Astrocyte (in vitro differentiated cells and primary cell): ENCODE results near the gene ENTPD2. TPM values are rescaled to one million over a fixed set of nuclear protein-coding genes. Genes with fewer than 3 reads are reported as not detected.

Experiments used
- DNase-seq: peaks from one replicate; pipeline ENCODE4 v3.0.0-alpha.2; 2010; ENCODE audit warnings: low read depth
- FAIRE-seq: peaks from 2 replicates; lab custom pipeline; 2011; peaks lifted over from hg19 to GRCh38; lab: Jason Lieb, UNC
- H2AFZ ChIP-seq: 2 replicates; pipeline ENCODE4 v1.6.0; 2012; ENCODE audit warnings: low read depth, low read length, inconsistent platforms
- H3K27ac ChIP-seq: 2 replicates; pipeline ENCODE4 v1.5.1; 2011; ENCODE audit warnings: low read depth, low read length, inconsistent platforms
- H3K27me3 ChIP-seq: 2 replicates; pipeline ENCODE4 v1.6.0; 2011; ENCODE audit warnings: low read length, inconsistent platforms; ENCODE audit not compliant: insufficient read depth
- H3K36me3 ChIP-seq: 2 replicates; pipeline ENCODE4 v1.5.1; 2011; ENCODE audit warnings: low read length, inconsistent platforms; ENCODE audit not compliant: insufficient read depth
- H3K4me1 ChIP-seq: 2 replicates; pipeline ENCODE4 v1.5.1; 2011; ENCODE audit warnings: low read length, inconsistent platforms; ENCODE audit not compliant: insufficient read depth
- H3K4me2 ChIP-seq: 2 replicates; pipeline ENCODE4 v1.6.0; 2012; ENCODE audit warnings: low read length, inconsistent platforms
- H3K4me3 ChIP-seq: 2 replicates; pipeline ENCODE4 v1.5.1; 2011; ENCODE audit warnings: low read depth, mild to moderate bottlenecking, low read length, inconsistent platforms; ENCODE audit not compliant: insufficient read depth
- H3K79me2 ChIP-seq: 2 replicates; pipeline ENCODE4 v1.6.0; 2012; ENCODE audit warnings: mild to moderate bottlenecking, low read length, inconsistent platforms; ENCODE audit not compliant: insufficient read depth
- H3K9ac ChIP-seq: 2 replicates; pipeline ENCODE4 v1.6.0; 2012; ENCODE audit warnings: mild to moderate bottlenecking, low read length, inconsistent platforms
- H3K9me3 ChIP-seq: 2 replicates; pipeline ENCODE4 v1.5.1; 2012; ENCODE audit warnings: low read depth, mild to moderate bottlenecking, low read length, inconsistent platforms; ENCODE audit not compliant: insufficient read depth
- H4K20me1 ChIP-seq: 2 replicates; pipeline ENCODE4 v1.6.0; 2012; ENCODE audit warnings: low read length, inconsistent platforms; ENCODE audit not compliant: insufficient read depth
- H3K27ac Mint-ChIP-seq: one replicate; pipeline ENCODE4 v1.8.0; 2021; ENCODE audit warnings: mild to moderate bottlenecking, mixed read lengths; ENCODE audit not compliant: unreplicated experiment
- H3K27me3 Mint-ChIP-seq: one replicate; pipeline ENCODE4 v1.8.0; 2021; ENCODE audit warnings: low read depth, mixed read lengths; ENCODE audit not compliant: unreplicated experiment
- H3K36me3 Mint-ChIP-seq: one replicate; pipeline ENCODE4 v1.8.0; 2021; ENCODE audit warnings: low read depth, mixed read lengths; ENCODE audit not compliant: unreplicated experiment
- H3K4me1 Mint-ChIP-seq: one replicate; pipeline ENCODE4 v1.8.0; 2021; ENCODE audit warnings: low read depth, mixed read lengths; ENCODE audit not compliant: unreplicated experiment
- H3K4me3 Mint-ChIP-seq: one replicate; pipeline ENCODE4 v1.8.0; 2021; ENCODE audit warnings: mild to moderate bottlenecking, moderate library complexity, mixed read lengths; ENCODE audit not compliant: unreplicated experiment
- H3K9me3 Mint-ChIP-seq: one replicate; pipeline ENCODE4 v1.8.0; 2021; ENCODE audit warnings: mild to moderate bottlenecking, mixed read lengths; ENCODE audit not compliant: unreplicated experiment
- CTCF ChIP-seq: IDR thresholded peaks from 2 replicates; pipeline ENCODE4 v1.5.1; 2011; ENCODE audit warnings: low read depth, mild to moderate bottlenecking, inconsistent platforms, low read length, moderate library complexity; ENCODE audit not compliant: insufficient read depth
- EZH2 ChIP-seq: IDR thresholded peaks from 2 replicates; pipeline ENCODE4 v1.6.1; 2012; ENCODE audit warnings: mild to moderate bottlenecking, low read length, inconsistent platforms; ENCODE audit not compliant: insufficient read depth
- total RNA-seq: library from RNA; stranded (reverse); gene quantifications from 2 replicates; pipeline ENCODE4 v1.2.1, GENCODE V29; 2021

The ENTPD2 gene
- total RNA-seq, 1 donor from 2014 or later: 0.14 TPM

- H3K36me3 Mint-ChIP-seq: peaks cover 3% of the 10 kb centered on the region
- TF ChIP-seq CTCF: no peak
- TF ChIP-seq EZH2: no peak
- Histone ChIP-seq H3K27ac (no peak overlapping the region), H2AFZ (no peak overlapping the region), H3K4me1 (peaks cover 9% of the 10 kb centered on the region), H3K9me3 (no peaks in the 10 kb centered on the region), H3K36me3 (no peaks in the 10 kb centered on the region), H3K27me3 (no peaks in the 10 kb centered on the region), H3K4me3 (peak overlapping the region; percentile 39), H4K20me1 (peaks cover 14% of the 10 kb centered on the region), H3K79me2 (no peaks in the 10 kb centered on the region), H3K4me2 (peak overlapping the region; percentile 86), H3K9ac (no peak overlapping the region)
- no peak overlapping the region for H3K27ac Mint-ChIP-seq
- no peaks in the 10 kb centered on the region for H3K4me1 Mint-ChIP-seq
- no peak for DNase-seq
- no peak overlapping the region for H3K4me3 Mint-ChIP-seq
- H3K9me3 Mint-ChIP-seq: no peaks in the 10 kb centered on the region
- FAIRE-seq: no peak
- peaks cover 15% of the 10 kb centered on the region for H3K27me3 Mint-ChIP-seq
Observed at GRCh38 chr9:137068539-137069507, 15.0 kb upstream of the ENTPD2 start.

GRCh38 chr9:137067860-137068538, 14.1 kb upstream of the ENTPD2 start:
- H3K4me3 Mint-ChIP-seq: no peak overlapping the region
- no peak overlapping the region for H3K27ac Mint-ChIP-seq
- FAIRE-seq: no peak

More at GRCh38 chr9:137067860-137068538, 14.1 kb upstream of the ENTPD2 start:
- H3K9ac ChIP-seq: no peak overlapping the region
- no peak overlapping the region for H3K4me2 ChIP-seq
- no peaks in the 10 kb centered on the region for H3K79me2 ChIP-seq
- no peaks in the 10 kb centered on the region for H3K9me3 Mint-ChIP-seq
- peaks cover 9% of the 10 kb centered on the region for H3K4me1 ChIP-seq
- DNase-seq: peak; percentile 55
- H4K20me1 ChIP-seq: peaks cover 14% of the 10 kb centered on the region
- TF ChIP-seq EZH2 (no peak), CTCF (peak; percentile 67)
- H2AFZ ChIP-seq: no peak overlapping the region
- no peaks in the 10 kb centered on the region for H3K27me3 ChIP-seq
- H3K4me3 ChIP-seq: no peak overlapping the region
- H3K36me3 ChIP-seq: no peaks in the 10 kb centered on the region
- H3K27ac ChIP-seq: no peak overlapping the region
- H3K27me3 Mint-ChIP-seq: peaks cover 12% of the 10 kb centered on the region
- no peaks in the 10 kb centered on the region for H3K4me1 Mint-ChIP-seq
- H3K36me3 Mint-ChIP-seq: peaks cover 3% of the 10 kb centered on the region
- H3K9me3 ChIP-seq: no peaks in the 10 kb centered on the region
